Lower leg skin (tissue), 4 donors: ENCODE data around the gene CYP3A7. TPM values are rescaled to one million over a fixed set of nuclear protein-coding genes. Genes with fewer than 3 reads are reported as not detected.
"Not testable (repeated sequence)": the region's sequence is repeated elsewhere in the genome, so short reads cannot be mapped to it uniquely, and the experiment has no call there.

Experiments
- DNase-seq, 2 donors: peaks; one replicate each; pipeline ENCODE4 v3.0.0-alpha.2; 2019; ENCODE audit warnings: low spot score in 2 of 2
- H3K4me3 ChIP-seq: fragments of 200-600 bp; sonication (generic); 2 replicates; pipeline ENCODE4 v1.5.1; 2017; ENCODE audit warnings: mild to moderate bottlenecking, low read depth; ENCODE audit not compliant: poor library complexity, severe bottlenecking
- CTCF ChIP-seq, 3 donors: fragments of 450-650 bp; IDR thresholded peaks; one replicate each; pipeline ENCODE4 v1.5.1; 2016; ENCODE audit warnings: antibody characterized with exemption in 3 of 3, mild to moderate bottlenecking in 3 of 3, moderate library complexity in 2 of 3
- POLR2A ChIP-seq, 2 donors: fragments of 450-650 bp; IDR thresholded peaks; one replicate each; pipeline ENCODE4 v1.6.1; 2016 to 2017; ENCODE audit warnings: antibody characterized with exemption in 2 of 2, mild to moderate bottlenecking in 1 of 2, moderate library complexity in 1 of 2
- WGBS, 2 donors: methylation state at CpG; one replicate each; pipeline ENCODE4 v1.1.5; 2018; 5-methylcytosine and 5-hydroxymethylcytosine counted together
- intact Hi-C: fragments of 100-400 bp; cut with DNase I; formaldehyde crosslinking; loops from one replicate; pipeline ENCODE4 v1.15.0; 2023; ENCODE audit warnings: low total_unique reads
- total RNA-seq, 4 donors: library from RNA; depleted of rRNA; stranded (reverse); fragments of >200 nt; gene quantifications; one replicate each; pipeline ENCODE4 v1.1.0, GENCODE V29; 2016

CYP3A7 gene
- total RNA-seq, 4 donors from 2014 or later = 0.30 to 0.65 TPM; not detected in 2

- DNase-seq = no peak
- TF ChIP-seq POLR2A (IDR thresholded peaks at IDR 0.05) = no peak
- H3K4me3 ChIP-seq = no peak overlapping the region
- 86 to 87% methylated on average over 4 of the region's 4 CpGs for WGBS, 2 donors
- intact Hi-C loops = no loop called here
These were observed 7.9 kb upstream of the CYP3A7 start for GRCh38 chr7:99742737-99743394.

- 80 to 90% methylated on average over 2 of the region's 2 CpGs for WGBS, 2 donors
- no peak overlapping the region for H3K4me3 ChIP-seq
- DNase-seq = no peak
- TF ChIP-seq POLR2A (IDR thresholded peaks at IDR 0.05) (no peak), CTCF (IDR thresholded peaks at IDR 0.05) (no peak)
- intact Hi-C loops = no loop called here
These were observed 6.4 kb upstream of the CYP3A7 start for GRCh38 chr7:99741441-99741795.

DNA sequence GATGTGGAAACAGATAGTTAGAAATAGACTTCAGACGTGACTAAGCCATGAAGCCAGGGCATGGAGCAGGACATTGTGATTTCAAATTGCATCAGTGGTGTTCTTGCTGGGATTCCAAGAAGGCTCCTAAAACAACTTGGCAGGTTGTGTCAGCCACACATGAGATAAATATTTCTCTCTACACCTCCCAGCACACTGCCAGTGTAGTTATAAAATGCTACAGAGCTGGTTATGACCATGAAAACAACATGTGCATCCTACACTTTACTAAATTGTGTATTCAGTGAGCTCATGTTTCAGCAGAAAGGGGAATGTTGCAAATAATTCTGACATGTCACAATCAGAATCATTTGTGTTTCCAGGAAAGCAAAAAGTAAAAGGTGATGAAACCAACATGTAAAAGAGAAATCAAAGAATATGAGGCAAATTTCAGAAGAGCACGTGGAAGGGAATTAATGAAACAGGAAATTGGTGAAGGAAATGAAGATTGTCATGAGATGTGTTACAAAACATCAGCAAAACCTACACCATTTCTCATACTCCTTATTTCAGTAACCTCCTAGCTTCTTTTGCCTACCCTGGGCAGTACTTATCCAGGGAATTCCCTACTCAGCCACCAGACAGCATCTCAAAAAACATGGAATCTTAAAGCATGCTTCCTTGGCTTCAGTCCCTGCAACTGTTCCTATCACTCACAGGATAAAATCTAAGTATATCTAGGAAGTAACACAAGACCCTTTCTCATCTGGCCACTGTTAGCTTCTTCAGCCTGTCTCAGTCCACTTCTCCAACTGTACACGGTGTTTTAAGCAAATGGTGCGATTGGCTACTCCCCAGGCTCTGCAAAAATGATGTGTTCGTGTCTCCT is 5.8 kb upstream of the CYP3A7 start:
- TF ChIP-seq CTCF (IDR thresholded peaks at IDR 0.05) (no peak), POLR2A (IDR thresholded peaks at IDR 0.05) (no peak)
- H3K4me3 ChIP-seq = no peak overlapping the region
- WGBS, 2 donors = 76 to 79% methylated on average over 5 of the region's 5 CpGs
- DNase-seq = no peak
- intact Hi-C loops = no loop called here

DNA sequence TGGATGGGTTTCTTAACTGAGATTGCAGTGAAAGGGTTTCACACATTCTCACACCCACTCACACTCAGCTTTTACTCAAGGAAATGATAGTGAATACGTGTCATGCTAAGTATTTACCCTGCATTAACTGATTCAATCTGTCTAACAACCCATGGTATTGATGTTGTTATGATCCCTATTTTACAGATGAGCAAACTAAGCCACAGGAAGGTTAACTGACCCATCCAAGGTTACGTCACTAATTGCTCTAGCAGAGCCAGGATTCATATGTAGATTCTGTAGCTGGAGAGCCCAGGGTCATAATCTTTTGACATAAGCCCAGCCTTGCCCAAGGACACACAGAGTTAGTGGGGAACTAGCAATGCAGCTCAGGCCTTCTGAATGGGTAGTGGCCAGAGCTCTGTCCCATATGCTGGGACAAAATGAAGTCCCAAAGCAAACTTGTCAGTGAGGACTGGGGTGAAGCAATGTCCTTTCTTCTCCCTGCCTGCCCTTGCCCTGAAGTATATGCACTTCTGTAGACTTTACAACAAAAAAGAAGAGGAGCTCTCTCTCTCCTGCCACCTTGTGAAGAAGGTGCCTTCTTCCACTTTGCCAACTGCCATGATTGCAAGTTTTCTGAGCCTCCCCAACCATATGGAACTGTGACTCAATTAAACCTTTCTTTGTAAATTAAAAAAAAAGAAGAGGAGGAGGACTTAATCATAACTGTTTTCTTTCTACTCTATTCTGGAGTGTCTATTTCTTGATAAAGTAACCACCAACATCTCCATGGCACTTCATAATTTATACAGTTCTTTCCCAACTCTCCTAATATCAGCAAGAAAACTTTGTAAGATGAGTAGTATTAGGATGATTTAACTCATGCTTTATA is 4.9 kb upstream of the CYP3A7 start:
- WGBS, 2 donors = 72 to 86% methylated on average over 2 of the region's 2 CpGs
- no peak overlapping the region for H3K4me3 ChIP-seq
- intact Hi-C loops = no loop called here
- TF ChIP-seq CTCF (IDR thresholded peaks at IDR 0.05) (no peak), POLR2A (IDR thresholded peaks at IDR 0.05) (no peak)
- no peak for DNase-seq

DNA sequence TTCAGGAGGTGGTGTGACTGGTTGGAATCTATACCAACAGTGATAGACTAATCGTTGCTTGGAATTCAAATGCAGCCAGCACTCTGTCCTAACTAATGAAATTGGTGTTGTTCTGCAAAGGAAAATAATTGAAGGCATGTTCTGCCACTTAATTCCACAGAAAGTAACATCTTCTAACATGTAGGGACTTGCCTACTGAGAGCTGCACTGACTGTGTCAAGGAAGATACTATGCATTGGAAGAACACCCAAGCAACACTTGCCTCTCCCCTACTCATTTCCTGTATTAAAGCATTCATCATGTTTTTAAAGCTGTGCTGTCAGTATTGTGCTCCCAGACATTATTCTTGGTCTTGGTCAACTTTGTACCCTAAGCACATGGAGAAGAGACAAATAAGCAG is 2.7 kb upstream of the CYP3A7 start:
- intact Hi-C loops = no loop called here

DNA sequence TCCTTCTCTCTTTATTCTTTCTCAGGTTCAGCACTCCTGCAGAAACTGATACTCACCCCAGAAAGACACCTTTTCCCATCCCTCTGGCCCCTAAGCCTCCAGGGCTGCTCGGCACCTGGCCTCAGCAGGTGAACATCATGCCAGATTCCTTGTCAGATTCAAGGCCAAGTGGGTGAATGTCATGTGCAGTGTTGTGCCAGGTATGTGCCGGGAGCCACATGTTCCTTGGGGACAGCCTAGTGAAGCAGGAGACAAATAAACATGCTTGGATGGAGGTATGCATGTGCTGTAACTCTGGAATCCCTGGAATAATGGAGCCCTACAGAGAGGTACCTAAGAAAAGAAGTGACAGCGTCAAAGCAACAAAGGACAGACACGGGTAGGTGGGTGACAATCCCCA is 1.7 kb upstream of the CYP3A7 start:
- WGBS, 2 donors = 55 to 63% methylated on average over 4 of the region's 4 CpGs
- intact Hi-C loops, H3K4me3 ChIP-seq, DNase-seq: not testable (repeated sequence)

More for the DNA sequence above, 2.7 kb upstream of the CYP3A7 start:
- no peak for DNase-seq
- TF ChIP-seq POLR2A (IDR thresholded peaks at IDR 0.05) (no peak), CTCF (IDR thresholded peaks at IDR 0.05) (no peak)
- H3K4me3 ChIP-seq = no peak overlapping the region
- WGBS, 2 donors = 41 to 50% methylated on average over 1 of the region's 1 CpG
